DOHH2 (cell line): ENCODE measurements around the gene C9orf152.

Experiments used
- H3F3A ChIP-seq: fragments of 200-600 bp; sonication (generic), shearing (Covaris generic); 2 replicates; pipeline ENCODE4 v1.6.0; 2016; ENCODE audit warnings: antibody characterized with exemption, mild to moderate bottlenecking; ENCODE audit not compliant: control insufficient read depth, insufficient read depth
- H3K27ac ChIP-seq: fragments of 200-600 bp; sonication (generic); 2 replicates; pipeline ENCODE4 v1.5.1; 2014; ENCODE audit warnings: low read depth, mild to moderate bottlenecking, low read length, moderate library complexity
- H3K27me3 ChIP-seq: fragments of 200-600 bp; sonication (generic); 2 replicates; pipeline ENCODE4 v1.6.1; 2014; ENCODE audit warnings: mild to moderate bottlenecking, low read length, mixed read lengths; ENCODE audit not compliant: control insufficient read depth
- H3K36me3 ChIP-seq: fragments of 200-600 bp; sonication (generic); 2 replicates; pipeline ENCODE4 v1.6.1; 2014; ENCODE audit warnings: mild to moderate bottlenecking, low read length, moderate library complexity, mixed read lengths; ENCODE audit not compliant: control insufficient read depth
- H3K4me1 ChIP-seq: fragments of 200-600 bp; sonication (generic); 2 replicates; pipeline ENCODE4 v1.6.1; 2014; ENCODE audit warnings: mild to moderate bottlenecking, low read length, mixed read lengths; ENCODE audit not compliant: control insufficient read depth
- H3K4me2 ChIP-seq: fragments of 200-600 bp; sonication (generic); 2 replicates; pipeline ENCODE4 v1.6.0; 2014; ENCODE audit warnings: mild to moderate bottlenecking, low read length, moderate library complexity
- H3K4me3 ChIP-seq: fragments of 200-600 bp; sonication (generic); 2 replicates; pipeline ENCODE4 v1.5.1; 2014; ENCODE audit warnings: mild to moderate bottlenecking, low read length, mixed read lengths
- H3K79me2 ChIP-seq: fragments of 200-600 bp; sonication (generic); 2 replicates; pipeline ENCODE4 v1.6.1; 2014; ENCODE audit warnings: mild to moderate bottlenecking, low read length, mixed read lengths; ENCODE audit not compliant: control insufficient read depth
- H3K9me2 ChIP-seq: fragments of 200-600 bp; sonication (generic); replicated peaks from 2 replicates; pipeline ENCODE4 v1.6.1; 2014; ENCODE audit warnings: mild to moderate bottlenecking, low read length, mixed read lengths; ENCODE audit not compliant: control insufficient read depth
- H3K9me3 ChIP-seq: fragments of 200-600 bp; sonication (generic); 2 replicates; pipeline ENCODE4 v1.6.1; 2014; ENCODE audit warnings: antibody characterized with exemption, low read length, mixed read lengths; ENCODE audit not compliant: control insufficient read depth, insufficient read depth
- H4K20me1 ChIP-seq: fragments of 200-600 bp; sonication (generic); 2 replicates; pipeline ENCODE4 v1.6.0; 2014; ENCODE audit warnings: low read depth, mild to moderate bottlenecking, antibody characterized with exemption, low read length, moderate library complexity; ENCODE audit not compliant: control insufficient read depth, insufficient read depth
- EZH2phosphoT487 ChIP-seq: fragments of 200-600 bp; sonication (generic); IDR thresholded peaks from 2 replicates; pipeline ENCODE4 v1.6.1; 2017; ENCODE audit warnings: borderline replicate concordance, mild to moderate bottlenecking, antibody characterized with exemption, low read length, moderate library complexity, mixed read lengths
- TF ChIP-seq, protein P1 (sequence below): fragments of 200-600 bp; sonication (generic); IDR thresholded peaks from one replicate; pipeline ENCODE4 v1.5.1; 2014; ENCODE audit warnings: antibody characterized with exemption, mild to moderate bottlenecking, low read depth, low read length; ENCODE audit not compliant: poor library complexity, severe bottlenecking

The C9orf152 gene

GRCh38 chr9:110241858-110242321 is 33.9 kb upstream of the C9orf152 start:
- no peak overlapping the region for H3K27ac ChIP-seq
- no peaks in the 10 kb centered on the region for H3K9me3 ChIP-seq
- no peaks in the 10 kb centered on the region for H3K4me1 ChIP-seq
- no peak overlapping the region for H3K4me2 ChIP-seq
- 0 out of 2 replicates have a peak, but pooled peaks cover 3% of the 10 kb centered on the region for H3F3A ChIP-seq
- TF ChIP-seq, protein P1, sequence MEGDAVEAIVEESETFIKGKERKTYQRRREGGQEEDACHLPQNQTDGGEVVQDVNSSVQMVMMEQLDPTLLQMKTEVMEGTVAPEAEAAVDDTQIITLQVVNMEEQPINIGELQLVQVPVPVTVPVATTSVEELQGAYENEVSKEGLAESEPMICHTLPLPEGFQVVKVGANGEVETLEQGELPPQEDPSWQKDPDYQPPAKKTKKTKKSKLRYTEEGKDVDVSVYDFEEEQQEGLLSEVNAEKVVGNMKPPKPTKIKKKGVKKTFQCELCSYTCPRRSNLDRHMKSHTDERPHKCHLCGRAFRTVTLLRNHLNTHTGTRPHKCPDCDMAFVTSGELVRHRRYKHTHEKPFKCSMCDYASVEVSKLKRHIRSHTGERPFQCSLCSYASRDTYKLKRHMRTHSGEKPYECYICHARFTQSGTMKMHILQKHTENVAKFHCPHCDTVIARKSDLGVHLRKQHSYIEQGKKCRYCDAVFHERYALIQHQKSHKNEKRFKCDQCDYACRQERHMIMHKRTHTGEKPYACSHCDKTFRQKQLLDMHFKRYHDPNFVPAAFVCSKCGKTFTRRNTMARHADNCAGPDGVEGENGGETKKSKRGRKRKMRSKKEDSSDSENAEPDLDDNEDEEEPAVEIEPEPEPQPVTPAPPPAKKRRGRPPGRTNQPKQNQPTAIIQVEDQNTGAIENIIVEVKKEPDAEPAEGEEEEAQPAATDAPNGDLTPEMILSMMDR: no peak
- no peak for TF ChIP-seq EZH2phosphoT487
- no peaks in the 10 kb centered on the region for H3K27me3 ChIP-seq
- H3K79me2 ChIP-seq: peaks cover 4% of the 10 kb centered on the region; the same call in 1 of the 2 replicates
- no peak overlapping the region for H3K4me3 ChIP-seq
- H3K36me3 ChIP-seq: peaks cover 37% of the 10 kb centered on the region
- H3K9me2 ChIP-seq: no peaks in the 10 kb centered on the region
- H4K20me1 ChIP-seq: peaks cover 4% of the 10 kb centered on the region; the same call in 1 of the 2 replicates

DNA sequence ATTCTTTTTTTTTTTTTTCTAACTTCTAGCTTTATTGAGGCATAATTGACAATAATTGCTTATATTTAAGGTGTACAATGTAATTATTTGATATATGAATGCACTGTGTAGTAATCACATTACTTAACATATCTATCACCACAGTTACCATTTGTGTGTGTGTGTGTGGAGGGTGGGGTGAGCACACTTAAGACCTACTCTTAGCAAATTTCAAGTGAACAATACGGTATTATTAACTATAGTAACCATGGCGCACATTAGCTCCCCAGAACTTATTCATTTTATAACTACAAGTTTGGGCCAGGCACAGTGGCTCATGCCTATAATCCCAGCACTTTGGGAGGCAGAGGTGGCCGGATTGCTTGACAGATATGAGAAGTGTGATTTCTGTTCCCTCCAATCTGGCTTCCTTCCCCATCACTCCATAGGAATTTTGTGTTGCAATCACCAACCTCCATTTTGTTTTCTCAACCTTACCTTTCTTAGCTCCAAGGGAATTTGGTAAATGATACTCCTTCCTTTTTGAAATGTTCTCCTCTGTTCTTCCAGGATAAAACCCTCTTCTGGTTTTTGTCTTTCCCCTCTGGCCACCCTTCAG is 33.4 kb upstream of the C9orf152 start:
- H3F3A ChIP-seq: 0 out of 2 replicates have a peak, but pooled peaks cover 3% of the 10 kb centered on the region
- H3K27me3 ChIP-seq: no peaks in the 10 kb centered on the region
- peaks cover under 1% of the 10 kb centered on the region; the same call in 1 of the 2 replicates for H4K20me1 ChIP-seq
- H3K27ac ChIP-seq: no peak overlapping the region
- no peaks in the 10 kb centered on the region for H3K9me2 ChIP-seq
- H3K4me1 ChIP-seq: no peaks in the 10 kb centered on the region
- peaks cover 32% of the 10 kb centered on the region for H3K36me3 ChIP-seq
- H3K79me2 ChIP-seq: peaks cover 1% of the 10 kb centered on the region; the same call in 1 of the 2 replicates
- no peak overlapping the region for H3K4me2 ChIP-seq
- no peak overlapping the region for H3K4me3 ChIP-seq
- no peak for TF ChIP-seq EZH2phosphoT487
- TF ChIP-seq, protein P1: no peak
- H3K9me3 ChIP-seq: no peaks in the 10 kb centered on the region

GRCh38 chr9:110240198-110240597 is 32.2 kb upstream of the C9orf152 start:
- H3K27ac ChIP-seq: no peak overlapping the region
- H3K9me2 ChIP-seq: no peaks in the 10 kb centered on the region
- 0 out of 2 replicates have a peak, but pooled peaks cover 3% of the 10 kb centered on the region for H3F3A ChIP-seq
- no peaks in the 10 kb centered on the region for H4K20me1 ChIP-seq
- H3K4me1 ChIP-seq: no peaks in the 10 kb centered on the region
- no peak overlapping the region for H3K4me3 ChIP-seq
- no peaks in the 10 kb centered on the region for H3K79me2 ChIP-seq
- H3K9me3 ChIP-seq: no peaks in the 10 kb centered on the region
- peaks cover 24% of the 10 kb centered on the region for H3K36me3 ChIP-seq
- TF ChIP-seq, protein P1: no peak
- TF ChIP-seq EZH2phosphoT487: no peak
- H3K4me2 ChIP-seq: no peak overlapping the region
- no peaks in the 10 kb centered on the region for H3K27me3 ChIP-seq
